ENCODE results near the gene DUSP2. TPM values are rescaled to one million over a fixed set of nuclear protein-coding genes. Genes with fewer than 3 reads are reported as not detected.

Gene DUSP2
- total and polyA plus RNA-seq, 9 of the 15 experiments (the other 6 are each of a cell fraction or from before 2014, with no cell fraction given): 0.04 to 0.18 TPM; not detected in 7

DNA sequence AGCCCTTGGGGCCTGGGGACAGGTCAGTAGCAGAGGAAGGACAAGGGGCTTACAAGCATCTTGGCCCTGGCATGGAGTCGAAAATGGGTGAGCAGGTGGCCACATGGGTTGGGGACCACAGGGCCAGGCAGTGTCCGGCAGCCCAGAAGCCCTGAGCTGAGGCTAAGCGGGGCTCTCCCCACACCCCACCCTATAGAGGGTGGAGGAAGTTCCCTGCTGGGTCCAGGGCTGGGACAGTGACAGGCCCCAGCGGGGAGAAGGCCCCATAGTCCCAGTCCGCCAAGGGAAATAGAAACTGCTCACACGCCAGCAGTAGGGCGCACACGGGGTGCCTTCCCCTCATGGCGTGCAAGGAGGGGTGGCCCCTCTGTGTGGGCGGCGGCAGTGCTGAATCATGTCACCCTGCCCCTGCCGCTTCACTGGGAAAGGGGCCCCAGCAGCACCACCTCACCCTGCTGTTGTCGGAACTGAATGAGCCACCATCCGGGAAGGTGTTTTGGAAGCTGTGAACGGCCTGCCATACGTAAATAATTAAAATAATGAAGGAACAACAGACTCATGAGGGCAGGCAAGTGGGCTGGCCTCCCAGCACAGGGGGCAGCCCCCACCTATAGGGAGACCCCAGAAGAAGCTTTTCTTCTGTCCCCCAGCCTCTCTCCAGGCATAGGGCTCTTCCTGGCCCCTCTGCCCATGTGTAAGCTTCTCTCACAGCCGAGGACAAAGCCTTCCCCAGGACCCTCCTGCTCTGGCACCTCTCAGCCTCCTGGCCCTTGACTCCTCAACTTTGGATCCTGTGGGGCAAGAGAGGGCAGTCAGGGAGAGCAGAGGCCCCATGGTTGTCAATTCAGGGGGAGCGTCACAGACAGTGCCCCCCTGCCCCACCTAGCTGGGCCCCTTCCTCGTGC is 12.7 kb upstream of the DUSP2 start (continued):
- TF ChIP-seq, protein P1, sequence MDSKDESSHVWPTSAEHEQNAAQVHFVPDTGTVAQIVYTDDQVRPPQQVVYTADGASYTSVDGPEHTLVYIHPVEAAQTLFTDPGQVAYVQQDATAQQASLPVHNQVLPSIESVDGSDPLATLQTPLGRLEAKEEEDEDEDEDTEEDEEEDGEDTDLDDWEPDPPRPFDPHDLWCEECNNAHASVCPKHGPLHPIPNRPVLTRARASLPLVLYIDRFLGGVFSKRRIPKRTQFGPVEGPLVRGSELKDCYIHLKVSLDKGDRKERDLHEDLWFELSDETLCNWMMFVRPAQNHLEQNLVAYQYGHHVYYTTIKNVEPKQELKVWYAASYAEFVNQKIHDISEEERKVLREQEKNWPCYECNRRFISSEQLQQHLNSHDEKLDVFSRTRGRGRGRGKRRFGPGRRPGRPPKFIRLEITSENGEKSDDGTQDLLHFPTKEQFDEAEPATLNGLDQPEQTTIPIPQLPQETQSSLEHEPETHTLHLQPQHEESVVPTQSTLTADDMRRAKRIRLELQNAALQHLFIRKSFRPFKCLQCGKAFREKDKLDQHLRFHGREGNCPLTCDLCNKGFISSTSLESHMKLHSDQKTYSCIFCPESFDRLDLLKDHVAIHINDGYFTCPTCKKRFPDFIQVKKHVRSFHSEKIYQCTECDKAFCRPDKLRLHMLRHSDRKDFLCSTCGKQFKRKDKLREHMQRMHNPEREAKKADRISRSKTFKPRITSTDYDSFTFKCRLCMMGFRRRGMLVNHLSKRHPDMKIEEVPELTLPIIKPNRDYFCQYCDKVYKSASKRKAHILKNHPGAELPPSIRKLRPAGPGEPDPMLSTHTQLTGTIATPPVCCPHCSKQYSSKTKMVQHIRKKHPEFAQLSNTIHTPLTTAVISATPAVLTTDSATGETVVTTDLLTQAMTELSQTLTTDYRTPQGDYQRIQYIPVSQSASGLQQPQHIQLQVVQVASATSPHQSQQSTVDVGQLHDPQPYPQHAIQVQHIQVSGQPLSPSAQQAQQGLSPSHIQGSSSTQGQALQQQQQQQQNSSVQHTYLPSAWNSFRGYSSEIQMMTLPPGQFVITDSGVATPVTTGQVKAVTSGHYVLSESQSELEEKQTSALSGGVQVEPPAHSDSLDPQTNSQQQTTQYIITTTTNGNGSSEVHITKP (IDR thresholded peaks at IDR 0.05; ENCODE audit: partially characterized antibody): no peak
- TF ChIP-seq MAZ (CRISPR knock-in tag; conservative IDR thresholded peaks at IDR 0.05 in 1 of 2, IDR thresholded peaks at IDR 0.05 in 1 of 2): peak; percentile 21 to 80; a peak in 3 of 4 replicates
- TF ChIP-seq ZNF584 (CRISPR knock-in tag; IDR thresholded peaks at IDR 0.05; ENCODE audit: low read depth): peak; percentile 82
- TF ChIP-seq, protein P2, sequence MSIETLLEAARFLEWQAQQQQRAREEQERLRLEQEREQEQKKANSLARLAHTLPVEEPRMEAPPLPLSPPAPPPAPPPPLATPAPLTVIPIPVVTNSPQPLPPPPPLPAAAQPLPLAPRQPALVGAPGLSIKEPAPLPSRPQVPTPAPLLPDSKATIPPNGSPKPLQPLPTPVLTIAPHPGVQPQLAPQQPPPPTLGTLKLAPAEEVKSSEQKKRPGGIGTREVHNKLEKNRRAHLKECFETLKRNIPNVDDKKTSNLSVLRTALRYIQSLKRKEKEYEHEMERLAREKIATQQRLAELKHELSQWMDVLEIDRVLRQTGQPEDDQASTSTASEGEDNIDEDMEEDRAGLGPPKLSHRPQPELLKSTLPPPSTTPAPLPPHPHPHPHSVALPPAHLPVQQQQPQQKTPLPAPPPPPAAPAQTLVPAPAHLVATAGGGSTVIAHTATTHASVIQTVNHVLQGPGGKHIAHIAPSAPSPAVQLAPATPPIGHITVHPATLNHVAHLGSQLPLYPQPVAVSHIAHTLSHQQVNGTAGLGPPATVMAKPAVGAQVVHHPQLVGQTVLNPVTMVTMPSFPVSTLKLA (conservative IDR thresholded peaks at IDR 0.05): peak in 1 of 2 experiments; percentile 51; a peak in 3 of 4 replicates
- TF ChIP-seq ZC3H11A (IDR thresholded peaks at IDR 0.05; ENCODE audit: low read depth, low read length): no peak
- TF ChIP-seq ATF1 (CRISPR knock-in tag; IDR thresholded peaks at IDR 0.05): no peak
- 0 out of 2 replicates have a peak, but pooled peaks have one; percentile 33 for TF ChIP-seq ATF1 (tag; IDR thresholded peaks at IDR 0.05)
- TF ChIP-seq HDAC6 (IDR thresholded peaks at IDR 0.05; ENCODE audit: low read depth, low read length): no peak
- TF ChIP-seq, protein P3, sequence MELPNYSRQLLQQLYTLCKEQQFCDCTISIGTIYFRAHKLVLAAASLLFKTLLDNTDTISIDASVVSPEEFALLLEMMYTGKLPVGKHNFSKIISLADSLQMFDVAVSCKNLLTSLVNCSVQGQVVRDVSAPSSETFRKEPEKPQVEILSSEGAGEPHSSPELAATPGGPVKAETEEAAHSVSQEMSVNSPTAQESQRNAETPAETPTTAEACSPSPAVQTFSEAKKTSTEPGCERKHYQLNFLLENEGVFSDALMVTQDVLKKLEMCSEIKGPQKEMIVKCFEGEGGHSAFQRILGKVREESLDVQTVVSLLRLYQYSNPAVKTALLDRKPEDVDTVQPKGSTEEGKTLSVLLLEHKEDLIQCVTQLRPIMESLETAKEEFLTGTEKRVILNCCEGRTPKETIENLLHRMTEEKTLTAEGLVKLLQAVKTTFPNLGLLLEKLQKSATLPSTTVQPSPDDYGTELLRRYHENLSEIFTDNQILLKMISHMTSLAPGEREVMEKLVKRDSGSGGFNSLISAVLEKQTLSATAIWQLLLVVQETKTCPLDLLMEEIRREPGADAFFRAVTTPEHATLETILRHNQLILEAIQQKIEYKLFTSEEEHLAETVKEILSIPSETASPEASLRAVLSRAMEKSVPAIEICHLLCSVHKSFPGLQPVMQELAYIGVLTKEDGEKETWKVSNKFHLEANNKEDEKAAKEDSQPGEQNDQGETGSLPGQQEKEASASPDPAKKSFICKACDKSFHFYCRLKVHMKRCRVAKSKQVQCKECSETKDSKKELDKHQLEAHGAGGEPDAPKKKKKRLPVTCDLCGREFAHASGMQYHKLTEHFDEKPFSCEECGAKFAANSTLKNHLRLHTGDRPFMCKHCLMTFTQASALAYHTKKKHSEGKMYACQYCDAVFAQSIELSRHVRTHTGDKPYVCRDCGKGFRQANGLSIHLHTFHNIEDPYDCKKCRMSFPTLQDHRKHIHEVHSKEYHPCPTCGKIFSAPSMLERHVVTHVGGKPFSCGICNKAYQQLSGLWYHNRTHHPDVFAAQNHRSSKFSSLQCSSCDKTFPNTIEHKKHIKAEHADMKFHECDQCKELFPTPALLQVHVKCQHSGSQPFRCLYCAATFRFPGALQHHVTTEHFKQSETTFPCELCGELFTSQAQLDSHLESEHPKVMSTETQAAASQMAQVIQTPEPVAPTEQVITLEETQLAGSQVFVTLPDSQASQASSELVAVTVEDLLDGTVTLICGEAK (IDR thresholded peaks at IDR 0.05): peak; percentile 40; the same call in 1 of the 2 replicates
- TF ChIP-seq, protein P3 (CRISPR knock-in tag; IDR thresholded peaks at IDR 0.05): no peak
- 0 out of 2 replicates have a peak, but pooled peaks have one; percentile 12 for TF ChIP-seq ZFPM2 (CRISPR knock-in tag; IDR thresholded peaks at IDR 0.05)

Data from K562 (cell line).